MCF 10A (cell line): ENCODE data around the gene DYRK4. TPM values are rescaled to one million over a fixed set of nuclear protein-coding genes. Genes with fewer than 3 reads are reported as not detected.

ENCODE experiments used
- BruUV-seq: library from RNA; stranded (reverse); fragments of 400-500 nt; replicated peaks from 2 replicates; lab custom pipeline; 2021; lab: Mats Ljungman, UMichigan
- CTCF ChIA-PET: fragments of 300-600 bp; sonication (Branson Sonifier 250); formaldehyde crosslinking; extraction: SDS; loops from one replicate; lab custom pipeline; 2021; ENCODE audit warnings: antibody characterized with exemption, inconsistent platforms; lab: Yijun Ruan, JAX
- POLR2A ChIA-PET: fragments of 300-600, 350-650 bp; sonication (Branson Sonifier 250); formaldehyde crosslinking; extraction: SDS; loops from one replicate; lab custom pipeline; 2020; ENCODE audit warnings: antibody characterized with exemption, inconsistent platforms; lab: Yijun Ruan, JAX
- DNase-seq: peaks from one replicate; pipeline ENCODE4 v3.0.0-alpha.2; 2018; ENCODE audit not compliant: unreplicated experiment
- H3K27ac Mint-ChIP-seq: one replicate; pipeline ENCODE4 v1.8.0; 2022; ENCODE audit warnings: mild to moderate bottlenecking, low read depth, mixed read lengths; ENCODE audit not compliant: unreplicated experiment
- H3K27me3 Mint-ChIP-seq: one replicate; pipeline ENCODE4 v1.8.0; 2022; ENCODE audit warnings: mixed read lengths; ENCODE audit not compliant: insufficient read depth, unreplicated experiment
- H3K36me3 Mint-ChIP-seq: one replicate; pipeline ENCODE4 v1.8.0; 2022; ENCODE audit warnings: mild to moderate bottlenecking, moderate library complexity, mixed read lengths; ENCODE audit not compliant: insufficient read depth, unreplicated experiment
- H3K4me1 Mint-ChIP-seq: one replicate; pipeline ENCODE4 v1.8.0; 2022; ENCODE audit warnings: mixed read lengths; ENCODE audit not compliant: insufficient read depth, unreplicated experiment
- H3K4me3 Mint-ChIP-seq: one replicate; pipeline ENCODE4 v1.8.0; 2022; ENCODE audit warnings: mild to moderate bottlenecking, moderate library complexity, mixed read lengths; ENCODE audit not compliant: unreplicated experiment
- H3K9me3 Mint-ChIP-seq: one replicate; pipeline ENCODE4 v1.8.0; 2022; ENCODE audit warnings: mixed read lengths; ENCODE audit not compliant: unreplicated experiment
- CTCF ChIP-seq: fragments of 200-600 bp; IDR thresholded peaks from one replicate; pipeline ENCODE4 v1.8.0; 2022; ENCODE audit warnings: antibody characterized with exemption, mild to moderate bottlenecking; ENCODE audit not compliant: unreplicated experiment
- intact Hi-C: fragments of 100-400 bp; cut with micrococcal nuclease; formaldehyde crosslinking; loops from 2 replicates; pipeline ENCODE4 v1.14.1; 2022
- total RNA-seq: library from RNA; stranded (reverse); gene quantifications from 2 replicates; pipeline ENCODE4 v1.2.3, GENCODE V29; 2022

Gene DYRK4
- total RNA-seq, 1 experiment from 2014 or later = 77.9 TPM

- H3K27ac Mint-ChIP-seq = no peak overlapping the region
- no peak overlapping the region for H3K4me3 Mint-ChIP-seq
- POLR2A ChIA-PET = no interaction called here
- H3K36me3 Mint-ChIP-seq = peaks cover 14% of the 10 kb centered on the region
- DNase-seq = no peak
- intact Hi-C loops = no loop called here
- H3K27me3 Mint-ChIP-seq = no peaks in the 10 kb centered on the region
- no peak for TF ChIP-seq CTCF
- BruUV-seq = no TSS peak
- H3K4me1 Mint-ChIP-seq = no peaks in the 10 kb centered on the region
- H3K9me3 Mint-ChIP-seq = no peaks in the 10 kb centered on the region
- CTCF ChIA-PET = interaction anchor here (0.6 to 3.6 kb wide), 3 partner anchors 12 to 140 kb away, joined by 3 to 14 read pairs (median 4); no protein-coding TSS in a partner anchor
Measured at GRCh38 chr12:4530160-4530559, 31.8 kb upstream of the DYRK4 start.

- intact Hi-C loops = no loop called here
- DNase-seq = no peak
- Mint-ChIP-seq H3K4me1 (no peaks in the 10 kb centered on the region), H3K27me3 (no peaks in the 10 kb centered on the region), H3K4me3 (no peak overlapping the region), H3K27ac (no peak overlapping the region), H3K9me3 (no peaks in the 10 kb centered on the region), H3K36me3 (peaks cover 11% of the 10 kb centered on the region)
- no TSS peak for BruUV-seq
- TF ChIP-seq CTCF = no peak
- CTCF ChIA-PET = interaction anchor here (0.6 to 3.6 kb wide), 6 partner anchors 95 to 494 kb away, joined by 3 to 14 read pairs (median 4); no protein-coding TSS in a partner anchor
- POLR2A ChIA-PET = interaction anchor here (0.5 to 0.9 kb wide), 5 partner anchors 8 to 584 kb away, joined by 3 to 4 read pairs (median 3); no protein-coding TSS in a partner anchor
Measured at GRCh38 chr12:4530982-4531586, 30.9 kb upstream of the DYRK4 start.

- POLR2A ChIA-PET = no interaction called here
- no TSS peak for BruUV-seq
- H3K9me3 Mint-ChIP-seq = no peaks in the 10 kb centered on the region
- H3K4me3 Mint-ChIP-seq = no peak overlapping the region
- H3K27ac Mint-ChIP-seq = no peak overlapping the region
- H3K36me3 Mint-ChIP-seq = no peaks in the 10 kb centered on the region
- TF ChIP-seq CTCF = no peak
- CTCF ChIA-PET = interaction anchor here (0.8 to 1.0 kb wide), 2 partner anchors 11 to 224 kb away, joined by 3 read pairs; no protein-coding TSS in a partner anchor
- peaks cover 16% of the 10 kb centered on the region for H3K4me1 Mint-ChIP-seq
- intact Hi-C loops = no loop called here
- DNase-seq = no peak
- no peaks in the 10 kb centered on the region for H3K27me3 Mint-ChIP-seq
Measured at GRCh38 chr12:4535092-4535491, 26.9 kb upstream of the DYRK4 start.

- Mint-ChIP-seq H3K27me3 (no peaks in the 10 kb centered on the region), H3K36me3 (no peaks in the 10 kb centered on the region), H3K4me1 (peaks cover 18% of the 10 kb centered on the region), H3K9me3 (no peaks in the 10 kb centered on the region), H3K27ac (no peak overlapping the region), H3K4me3 (no peak overlapping the region)
- ChIA-PET POLR2A (no interaction called here), CTCF (interaction anchor here (0.5 to 0.8 kb wide), 4 partner anchors 69 to 223 kb away, joined by 3 to 4 read pairs (median 4); partner anchors contain the start of gene FGF6)
- TF ChIP-seq CTCF = no peak
- no TSS peak for BruUV-seq
- DNase-seq = no peak
- intact Hi-C loops = no loop called here
Measured at GRCh38 chr12:4535871-4536270, 26.1 kb upstream of the DYRK4 start.
